Activated B cell treated with CpG ODN at 0.5 μM for 24 hours (primary cell): ENCODE measurements around the gene COL4A1. TPM values are rescaled to one million over a fixed set of nuclear protein-coding genes. Genes with fewer than 3 reads are reported as not detected.

ENCODE experiments used
- ATAC-seq: fragments of 200-7000 bp; cut with Tn5 transposase; one replicate; pipeline ENCODE4 v1.10.0; 2021; ENCODE audit warnings: low read depth, mild to moderate bottlenecking, moderate library complexity
- CTCF ChIA-PET: fragments of 350-600 bp; sonication (Branson Sonifier 250); formaldehyde crosslinking; loops from one replicate; lab custom pipeline; 2021; ENCODE audit warnings: antibody characterized with exemption; lab: Charles Lee
- POLR2A ChIA-PET: fragments of 350-600 bp; sonication (Branson Sonifier 250); formaldehyde crosslinking; loops from one replicate; lab custom pipeline; 2021; ENCODE audit warnings: antibody characterized with exemption; lab: Charles Lee
- DNase-seq: peaks from one replicate; pipeline ENCODE4 v3.0.0; 2022
- H3K27ac Mint-ChIP-seq: one replicate; pipeline ENCODE4 v1.8.0; 2020; ENCODE audit warnings: mixed read lengths
- H3K27me3 Mint-ChIP-seq: one replicate; pipeline ENCODE4 v1.8.0; 2021; ENCODE audit warnings: mixed read lengths
- H3K36me3 Mint-ChIP-seq: one replicate; pipeline ENCODE4 v1.8.0; 2021; ENCODE audit warnings: low read depth, mixed read lengths
- H3K4me1 Mint-ChIP-seq: one replicate; pipeline ENCODE4 v1.8.0; 2021; ENCODE audit warnings: mixed read lengths
- H3K4me3 Mint-ChIP-seq: one replicate; pipeline ENCODE4 v1.8.0; 2020; ENCODE audit warnings: mild to moderate bottlenecking, mixed read lengths
- H3K9me3 Mint-ChIP-seq: one replicate; pipeline ENCODE4 v1.8.0; 2020; ENCODE audit warnings: mixed read lengths
- CTCF ChIP-seq: fragments of 200-600 bp; IDR thresholded peaks from one replicate; pipeline ENCODE4 v1.8.0; 2022; ENCODE audit warnings: antibody characterized with exemption, mild to moderate bottlenecking
- intact Hi-C: fragments of 100-400 bp; cut with micrococcal nuclease; formaldehyde crosslinking; loops from one replicate; pipeline ENCODE4 v1.15.1; 2024
- total RNA-seq: library from RNA; stranded (reverse); gene quantifications from 2 replicates; pipeline ENCODE4 v1.2.3, GENCODE V29; 2022

The COL4A1 gene
- total RNA-seq, 1 donor from 2014 or later: not detected

- POLR2A ChIA-PET: no interaction called here
- no peak overlapping the region for H3K27ac Mint-ChIP-seq
- no peak for ATAC-seq
Measured at GRCh38 chr13:110256126-110256905, 50.6 kb downstream of the COL4A1 start.

GRCh38 chr13:110254751-110255553 is 52.0 kb downstream of the COL4A1 start:
- DNase-seq (no peak), ATAC-seq (no peak)
- CTCF ChIA-PET: no interaction called here
- no peak overlapping the region for H3K4me3 Mint-ChIP-seq
- H3K4me1 Mint-ChIP-seq: no peaks in the 10 kb centered on the region
- H3K27me3 Mint-ChIP-seq: no peaks in the 10 kb centered on the region
- peaks cover 3% of the 10 kb centered on the region for H3K9me3 Mint-ChIP-seq
- POLR2A ChIA-PET: no interaction called here
- no peak overlapping the region for H3K27ac Mint-ChIP-seq
- intact Hi-C loops: no loop called here
- no peak for TF ChIP-seq CTCF
- no peaks in the 10 kb centered on the region for H3K36me3 Mint-ChIP-seq

More at GRCh38 chr13:110256126-110256905, 50.6 kb downstream of the COL4A1 start:
- no peak for TF ChIP-seq CTCF
- Mint-ChIP-seq H3K9me3 (peaks cover 3% of the 10 kb centered on the region), H3K4me3 (no peak overlapping the region), H3K36me3 (no peaks in the 10 kb centered on the region), H3K4me1 (no peaks in the 10 kb centered on the region), H3K27me3 (peaks cover under 1% of the 10 kb centered on the region)
- CTCF ChIA-PET: no interaction called here
- intact Hi-C loops: no loop called here
- no peak for DNase-seq

GRCh38 chr13:110254151-110254679 is 52.7 kb downstream of the COL4A1 start:
- Mint-ChIP-seq H3K9me3 (peaks cover 3% of the 10 kb centered on the region), H3K27me3 (no peaks in the 10 kb centered on the region), H3K4me1 (no peaks in the 10 kb centered on the region), H3K27ac (no peak overlapping the region), H3K36me3 (no peaks in the 10 kb centered on the region), H3K4me3 (no peak overlapping the region)
- POLR2A ChIA-PET: no interaction called here
- CTCF ChIA-PET: no interaction called here
- DNase-seq (no peak), ATAC-seq (no peak)
- no peak for TF ChIP-seq CTCF
- intact Hi-C loops: no loop called here

- ATAC-seq (no peak), DNase-seq (no peak)
- Mint-ChIP-seq H3K4me3 (no peak overlapping the region), H3K9me3 (peaks cover 3% of the 10 kb centered on the region), H3K27ac (no peak overlapping the region), H3K27me3 (no peaks in the 10 kb centered on the region), H3K4me1 (no peaks in the 10 kb centered on the region), H3K36me3 (no peaks in the 10 kb centered on the region)
- intact Hi-C loops: no loop called here
- ChIA-PET POLR2A (no interaction called here), CTCF (no interaction called here)
- no peak for TF ChIP-seq CTCF
Measured at GRCh38 chr13:110251193-110251819, 55.7 kb downstream of the COL4A1 start.
